DND-41 (cell line): ENCODE results near the gene ITM2C.

Source experiments
- EZH2 ChIP-seq: IDR thresholded peaks from 3 replicates; pipeline ENCODE4 v1.6.1; 2012; ENCODE audit warnings: borderline replicate concordance, low read depth, mild to moderate bottlenecking, moderate library complexity, low read length, inconsistent platforms; ENCODE audit not compliant: severe bottlenecking
- TF ChIP-seq, protein P1 (sequence below): IDR thresholded peaks from 2 replicates; pipeline ENCODE4 v1.5.1; 2012; ENCODE audit warnings: borderline replicate concordance, low read length, moderate library complexity, mild to moderate bottlenecking; ENCODE audit not compliant: poor library complexity, severe bottlenecking; ENCODE audit errors: extremely low read depth

DNA sequence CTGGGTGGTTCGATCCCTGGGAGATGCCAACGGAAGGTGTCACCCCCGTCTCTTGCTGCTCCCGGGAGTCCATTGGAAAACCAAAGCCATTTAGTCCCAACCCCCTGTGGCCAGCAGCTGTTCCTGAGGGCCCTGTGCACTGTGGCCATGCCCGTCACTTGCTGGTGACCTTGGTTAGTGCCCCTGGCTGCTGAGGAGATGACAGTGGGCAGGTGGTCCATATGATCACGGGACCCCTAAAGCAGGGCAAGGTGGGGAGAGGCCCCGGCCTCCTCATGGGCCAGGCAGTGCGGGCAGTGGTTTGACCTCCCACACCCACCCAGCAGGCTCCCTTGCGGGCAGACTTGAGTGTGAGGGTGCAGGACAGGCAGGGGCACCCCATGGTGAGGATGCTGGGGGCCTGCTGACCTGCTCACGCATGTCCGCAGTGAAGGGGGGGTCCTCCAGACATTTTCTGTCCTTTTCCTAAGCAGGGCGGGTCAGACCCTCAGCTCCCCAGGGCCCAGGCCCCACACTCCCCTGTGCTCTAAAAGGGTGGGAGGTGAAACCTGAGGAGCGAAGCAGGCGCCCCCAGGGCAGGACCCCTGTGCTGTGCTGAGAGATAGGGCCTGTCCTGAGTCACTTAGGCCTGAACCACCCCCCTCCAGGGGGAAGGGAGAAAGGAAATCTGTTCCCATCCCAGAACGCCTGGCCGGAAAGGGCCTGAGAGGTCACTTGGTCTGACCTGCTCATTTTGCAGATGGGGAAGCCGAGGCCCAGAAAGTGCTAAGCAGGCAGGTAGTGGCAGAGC is 6.8 kb downstream of the ITM2C start:
- TF ChIP-seq, protein P1, sequence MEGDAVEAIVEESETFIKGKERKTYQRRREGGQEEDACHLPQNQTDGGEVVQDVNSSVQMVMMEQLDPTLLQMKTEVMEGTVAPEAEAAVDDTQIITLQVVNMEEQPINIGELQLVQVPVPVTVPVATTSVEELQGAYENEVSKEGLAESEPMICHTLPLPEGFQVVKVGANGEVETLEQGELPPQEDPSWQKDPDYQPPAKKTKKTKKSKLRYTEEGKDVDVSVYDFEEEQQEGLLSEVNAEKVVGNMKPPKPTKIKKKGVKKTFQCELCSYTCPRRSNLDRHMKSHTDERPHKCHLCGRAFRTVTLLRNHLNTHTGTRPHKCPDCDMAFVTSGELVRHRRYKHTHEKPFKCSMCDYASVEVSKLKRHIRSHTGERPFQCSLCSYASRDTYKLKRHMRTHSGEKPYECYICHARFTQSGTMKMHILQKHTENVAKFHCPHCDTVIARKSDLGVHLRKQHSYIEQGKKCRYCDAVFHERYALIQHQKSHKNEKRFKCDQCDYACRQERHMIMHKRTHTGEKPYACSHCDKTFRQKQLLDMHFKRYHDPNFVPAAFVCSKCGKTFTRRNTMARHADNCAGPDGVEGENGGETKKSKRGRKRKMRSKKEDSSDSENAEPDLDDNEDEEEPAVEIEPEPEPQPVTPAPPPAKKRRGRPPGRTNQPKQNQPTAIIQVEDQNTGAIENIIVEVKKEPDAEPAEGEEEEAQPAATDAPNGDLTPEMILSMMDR: no peak
- no peak for TF ChIP-seq EZH2
